ENCODE measurements around the gene CHI3L1. TPM values are rescaled to one million over a fixed set of nuclear protein-coding genes. Genes with fewer than 3 reads are reported as not detected.

The CHI3L1 gene
- total and polyA plus RNA-seq, 10 of the 15 experiments (the other 5 are each of a cell fraction or from before 2014, with no cell fraction given) = 0.10 to 1.7 (median 0.39) TPM

GRCh38 chr1:203217668-203218067, 31.2 kb upstream of the CHI3L1 start:
- WGBS (ENCODE audit: insufficient coverage, insufficient replicate concordance, low lambda C conversion rate, missing lambda C conversion rate) = 28% methylated on average over 7 of the region's 7 CpGs
- TF ChIP-seq BHLHE40 (IDR thresholded peaks at IDR 0.05; ENCODE audit: borderline replicate concordance in 1 of 2, low read depth in 2 of 2, low read length in 1 of 2) = no peak
- TF ChIP-seq SKIL (IDR thresholded peaks at IDR 0.05; ENCODE audit: low read depth, poor library complexity, severe bottlenecking) = no peak
- no peak for TF ChIP-seq RAD51 (IDR thresholded peaks at IDR 0.05)
- no peak for TF ChIP-seq RCOR1 (conservative IDR thresholded peaks at IDR 0.05; ENCODE audit: low read depth, low read length)
- no peak for TF ChIP-seq SREBF2 (IDR thresholded peaks at IDR 0.05; ENCODE audit: low read length)
- TF ChIP-seq MLLT1 (IDR thresholded peaks at IDR 0.05) = no peak
- no peak for TF ChIP-seq CUX1 (IDR thresholded peaks at IDR 0.05; ENCODE audit: insufficient replicate concordance, low read depth, low read length)
- no peak for TF ChIP-seq BRCA1 (IDR thresholded peaks at IDR 0.05; ENCODE audit: low read depth, low read length)
- TF ChIP-seq POLR2A (IDR thresholded peaks at IDR 0.05; ENCODE audit: low read depth, low read length) = no peak
- TF ChIP-seq ZSCAN29 (IDR thresholded peaks at IDR 0.05) = no peak
- TF ChIP-seq CBX3 (IDR thresholded peaks at IDR 0.05; ENCODE audit: borderline replicate concordance, low read depth) = no peak
- TF ChIP-seq KLF5 (IDR thresholded peaks at IDR 0.05; ENCODE audit: partially characterized antibody) = no peak
- TF ChIP-seq MEF2A (IDR thresholded peaks at IDR 0.05; ENCODE audit: insufficient read depth, low read depth, low read length) = no peak
- no peak for TF ChIP-seq ELK1 (IDR thresholded peaks at IDR 0.05; ENCODE audit: low read depth, low read length)
- no peak for TF ChIP-seq NR2C1 (IDR thresholded peaks at IDR 0.05)

More at GRCh38 chr1:203217668-203218067, 31.2 kb upstream of the CHI3L1 start:
- Histone ChIP-seq H2AFZ (ENCODE audit: control insufficient read depth, low read depth, low read length) (no peak overlapping the region), H3K79me2 (ENCODE audit: control insufficient read depth, insufficient read depth, low read length) (no peaks in the 10 kb centered on the region), H4K20me1 (ENCODE audit: control insufficient read depth, insufficient read depth) (no peaks in the 10 kb centered on the region), H3K4me2 (ENCODE audit: control insufficient read depth, insufficient read depth) (no peak overlapping the region), H3K4me3 (no peak overlapping the region), H3K9ac (ENCODE audit: control insufficient read depth, insufficient read depth, low read length) (no peak overlapping the region), H3K9me3 (replicated peaks; ENCODE audit: control insufficient read depth, insufficient read depth, low read length) (no peaks in the 10 kb centered on the region), H3K4me1 (ENCODE audit: control insufficient read depth, insufficient read depth, low read length) (no peaks in the 10 kb centered on the region), H3K27ac (ENCODE audit: control insufficient read depth, insufficient read depth) (no peak overlapping the region), H3K36me3 (ENCODE audit: control insufficient read depth in 2 of 2, insufficient read depth in 2 of 2, low read length in 1 of 2) (no peaks in the 10 kb centered on the region), H3K27me3 (replicated peaks in 1 of 2; ENCODE audit: control insufficient read depth in 2 of 2, insufficient read depth in 2 of 2, low read length in 1 of 2) (peaks cover 0 to 5% of the 10 kb centered on the region in 2 experiments; a peak in 1 of 4 replicates)
- intact Hi-C loops (cut with micrococcal nuclease; ENCODE audit: unreplicated experiment) (loop anchor here (2.0 kb wide), 2 partner anchors 45 to 99 kb away; no protein-coding TSS in a partner anchor), in situ Hi-C loops (cut with MboI) (loop anchor here (5.0 kb wide), 1 partner anchor 180 kb away; no protein-coding TSS in a partner anchor)
- DNase-seq (ENCODE audit: low read depth, low spot score) (no peak), FAIRE-seq (no peak), ATAC-seq (no peak)
- BruUV-seq (replicated peaks) = no TSS peak
- CTCF ChIA-PET = interaction anchor here (1.0 to 8.5 kb wide), 15 partner anchors 11 to 210 kb away, joined by 3 to 114 read pairs (median 13); partner anchors contain the start of genes MYBPH and TMEM183A
- SMC1A ChIA-PET (ENCODE audit: uncharacterized antibody, unreplicated experiment) = interaction anchor here (0.5 to 4.0 kb wide), 10 partner anchors 16 to 270 kb away, joined by 3 to 41 read pairs (median 12); no protein-coding TSS in a partner anchor
- POLR2A ChIA-PET = interaction anchor here (0.6 kb wide), 1 partner anchor 236 kb away, joined by 4 read pairs; no protein-coding TSS in a partner anchor
- RAD21 ChIA-PET (ENCODE audit: unreplicated experiment) = interaction anchor here (3.4 to 4.0 kb wide), 3 partner anchors 100 to 178 kb away, joined by 16 to 46 read pairs (median 31); no protein-coding TSS in a partner anchor

Measured in GM12878 (cell line).